ENCODE data around the gene NCEH1. TPM values are rescaled to one million over a fixed set of nuclear protein-coding genes. Genes with fewer than 3 reads are reported as not detected.

The NCEH1 gene
- total RNA-seq, 1 donor from 2014 or later, result 6.5 TPM

DNA sequence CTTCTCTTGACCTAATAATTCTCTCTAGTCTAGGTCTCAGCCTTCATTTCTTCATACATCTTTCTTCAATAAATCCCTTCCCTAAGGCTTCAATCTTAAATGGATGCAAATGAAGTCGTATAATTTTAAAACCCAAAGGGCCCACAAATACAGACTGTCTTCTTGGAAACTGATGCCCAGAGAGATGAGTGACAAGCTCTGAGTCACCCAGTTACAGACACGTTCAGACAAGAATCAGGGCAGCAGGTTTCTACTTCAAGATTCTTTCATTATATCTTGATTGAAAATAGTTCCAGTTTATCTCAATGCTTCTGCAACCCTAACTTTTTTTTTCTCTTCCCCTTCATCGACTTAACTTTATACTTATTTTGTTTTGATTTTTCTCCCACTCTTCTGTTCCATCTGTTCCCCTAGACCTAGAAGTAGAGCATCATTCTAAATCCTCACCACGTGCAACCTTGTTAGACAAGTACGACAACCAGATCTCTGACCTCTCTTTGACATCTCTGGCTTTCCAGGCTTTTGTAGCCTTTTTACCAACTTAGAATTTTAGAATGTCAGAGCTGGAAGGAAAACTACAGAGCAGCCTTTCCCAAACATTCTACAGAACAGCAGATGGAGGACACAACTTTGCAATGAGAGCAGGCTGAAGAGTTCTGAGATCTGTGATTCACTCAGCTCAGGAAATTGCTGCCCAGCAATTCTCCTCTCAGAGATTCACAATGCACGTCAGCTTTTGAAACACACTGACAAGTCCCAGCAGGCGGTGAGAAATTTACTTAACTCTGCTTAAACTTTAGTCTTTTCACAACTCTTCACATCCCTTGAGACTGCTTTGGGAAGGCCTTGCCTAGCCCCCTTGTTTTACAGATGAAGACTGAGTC is 25.3 kb downstream of the NCEH1 start:
- DNase-seq (ENCODE audit: low spot score), result no peak
- TF ChIP-seq, protein P1, sequence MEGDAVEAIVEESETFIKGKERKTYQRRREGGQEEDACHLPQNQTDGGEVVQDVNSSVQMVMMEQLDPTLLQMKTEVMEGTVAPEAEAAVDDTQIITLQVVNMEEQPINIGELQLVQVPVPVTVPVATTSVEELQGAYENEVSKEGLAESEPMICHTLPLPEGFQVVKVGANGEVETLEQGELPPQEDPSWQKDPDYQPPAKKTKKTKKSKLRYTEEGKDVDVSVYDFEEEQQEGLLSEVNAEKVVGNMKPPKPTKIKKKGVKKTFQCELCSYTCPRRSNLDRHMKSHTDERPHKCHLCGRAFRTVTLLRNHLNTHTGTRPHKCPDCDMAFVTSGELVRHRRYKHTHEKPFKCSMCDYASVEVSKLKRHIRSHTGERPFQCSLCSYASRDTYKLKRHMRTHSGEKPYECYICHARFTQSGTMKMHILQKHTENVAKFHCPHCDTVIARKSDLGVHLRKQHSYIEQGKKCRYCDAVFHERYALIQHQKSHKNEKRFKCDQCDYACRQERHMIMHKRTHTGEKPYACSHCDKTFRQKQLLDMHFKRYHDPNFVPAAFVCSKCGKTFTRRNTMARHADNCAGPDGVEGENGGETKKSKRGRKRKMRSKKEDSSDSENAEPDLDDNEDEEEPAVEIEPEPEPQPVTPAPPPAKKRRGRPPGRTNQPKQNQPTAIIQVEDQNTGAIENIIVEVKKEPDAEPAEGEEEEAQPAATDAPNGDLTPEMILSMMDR (IDR thresholded peaks at IDR 0.05), result no peak
- H3K36me3 Mint-ChIP-seq (ENCODE audit: low read depth), result no peaks in the 10 kb centered on the region
- H3K4me3 Mint-ChIP-seq (ENCODE audit: unreplicated experiment), result no peak overlapping the region
- H3K27ac Mint-ChIP-seq (ENCODE audit: unreplicated experiment), result no peak overlapping the region
- no peaks in the 10 kb centered on the region for H3K9me3 Mint-ChIP-seq (ENCODE audit: low read depth)
- H3K4me1 Mint-ChIP-seq (ENCODE audit: low read depth), result peaks cover 8% of the 10 kb centered on the region
- no peaks in the 10 kb centered on the region for H3K27me3 Mint-ChIP-seq (ENCODE audit: low read depth)

DNA sequence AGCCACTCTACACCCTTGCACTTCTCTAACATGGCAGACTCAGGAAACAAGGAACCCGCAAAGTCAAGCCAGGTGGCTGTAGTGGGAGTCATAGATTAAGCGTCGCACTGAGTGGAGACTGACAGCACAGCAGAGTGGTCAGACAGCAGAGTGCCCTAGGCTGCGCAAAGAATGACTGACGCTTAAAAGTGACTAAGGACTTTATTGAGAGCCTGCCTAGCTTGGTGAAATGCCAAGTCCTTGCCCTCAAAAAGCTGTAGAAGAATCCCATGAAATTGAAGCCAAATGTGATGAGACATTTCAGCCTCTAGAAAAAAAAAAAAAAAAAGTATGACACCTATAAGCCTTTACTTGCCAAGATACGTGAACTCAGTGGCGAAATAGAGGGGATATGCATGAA is 30.2 kb downstream of the NCEH1 start:
- TF ChIP-seq, protein P1 (IDR thresholded peaks at IDR 0.05), result no peak
- peaks cover 29% of the 10 kb centered on the region for H3K4me1 Mint-ChIP-seq (ENCODE audit: low read depth)
- H3K4me3 Mint-ChIP-seq (ENCODE audit: unreplicated experiment), result no peak overlapping the region
- no peaks in the 10 kb centered on the region for H3K9me3 Mint-ChIP-seq (ENCODE audit: low read depth)
- peak; percentile 33 for DNase-seq (ENCODE audit: low spot score)
- H3K36me3 Mint-ChIP-seq (ENCODE audit: low read depth), result no peaks in the 10 kb centered on the region
- no peaks in the 10 kb centered on the region for H3K27me3 Mint-ChIP-seq (ENCODE audit: low read depth)
- no peak overlapping the region for H3K27ac Mint-ChIP-seq (ENCODE audit: unreplicated experiment)

DNA sequence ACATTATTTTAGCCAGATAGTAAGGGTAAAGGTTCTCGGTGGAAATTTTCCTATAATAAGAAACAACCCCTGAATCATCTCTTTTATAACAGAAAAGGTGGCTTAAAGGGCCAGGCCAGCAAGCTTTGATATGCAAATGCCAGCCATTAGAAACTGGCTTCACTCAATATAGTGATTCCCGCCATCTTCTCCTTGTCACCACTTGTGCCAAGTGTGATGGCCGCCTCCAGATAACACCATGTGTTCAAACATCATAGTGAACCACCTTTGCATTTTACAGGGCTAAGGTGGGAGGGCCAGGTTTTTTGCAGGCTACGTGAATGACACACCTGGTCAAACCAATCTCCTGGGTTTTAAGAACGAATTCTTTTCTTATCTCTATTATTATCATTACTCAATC is 31.3 kb downstream of the NCEH1 start:
- Mint-ChIP-seq H3K4me1 (ENCODE audit: low read depth) (peaks cover 27% of the 10 kb centered on the region), H3K27ac (ENCODE audit: unreplicated experiment) (no peak overlapping the region), H3K4me3 (ENCODE audit: unreplicated experiment) (no peak overlapping the region), H3K27me3 (ENCODE audit: low read depth) (no peaks in the 10 kb centered on the region), H3K9me3 (ENCODE audit: low read depth) (no peaks in the 10 kb centered on the region), H3K36me3 (ENCODE audit: low read depth) (no peaks in the 10 kb centered on the region)
- no peak for DNase-seq (ENCODE audit: low spot score)
- TF ChIP-seq, protein P1 (IDR thresholded peaks at IDR 0.05), result no peak

DNA sequence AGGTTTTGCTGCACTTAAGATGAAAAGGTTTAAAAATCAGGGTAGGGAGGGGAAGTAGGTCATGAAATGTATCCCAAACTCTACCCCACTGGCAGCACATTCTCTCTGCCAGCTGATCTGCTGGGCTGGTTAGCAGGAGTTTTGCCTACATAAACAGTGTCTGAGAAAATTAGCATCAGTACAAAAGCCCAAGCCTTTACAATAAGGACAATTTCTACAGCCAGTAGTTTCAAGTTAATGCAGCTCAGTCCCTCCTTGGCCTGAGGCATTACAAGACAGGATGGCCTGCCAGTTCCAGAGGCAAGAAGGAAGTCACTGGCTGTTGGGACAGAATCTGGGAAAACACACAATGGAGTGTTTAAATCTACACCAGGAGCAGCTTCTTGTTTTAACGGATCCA is 32.8 kb downstream of the NCEH1 start:
- H3K4me3 Mint-ChIP-seq (ENCODE audit: unreplicated experiment), result no peak overlapping the region
- no peak for DNase-seq (ENCODE audit: low spot score)
- H3K27me3 Mint-ChIP-seq (ENCODE audit: low read depth), result no peaks in the 10 kb centered on the region
- peak overlapping the region; percentile 61 for H3K27ac Mint-ChIP-seq (ENCODE audit: unreplicated experiment)
- peaks cover 34% of the 10 kb centered on the region for H3K4me1 Mint-ChIP-seq (ENCODE audit: low read depth)
- TF ChIP-seq, protein P1 (IDR thresholded peaks at IDR 0.05), result peak; percentile 8
- no peaks in the 10 kb centered on the region for H3K36me3 Mint-ChIP-seq (ENCODE audit: low read depth)
- H3K9me3 Mint-ChIP-seq (ENCODE audit: low read depth), result no peaks in the 10 kb centered on the region

DNA sequence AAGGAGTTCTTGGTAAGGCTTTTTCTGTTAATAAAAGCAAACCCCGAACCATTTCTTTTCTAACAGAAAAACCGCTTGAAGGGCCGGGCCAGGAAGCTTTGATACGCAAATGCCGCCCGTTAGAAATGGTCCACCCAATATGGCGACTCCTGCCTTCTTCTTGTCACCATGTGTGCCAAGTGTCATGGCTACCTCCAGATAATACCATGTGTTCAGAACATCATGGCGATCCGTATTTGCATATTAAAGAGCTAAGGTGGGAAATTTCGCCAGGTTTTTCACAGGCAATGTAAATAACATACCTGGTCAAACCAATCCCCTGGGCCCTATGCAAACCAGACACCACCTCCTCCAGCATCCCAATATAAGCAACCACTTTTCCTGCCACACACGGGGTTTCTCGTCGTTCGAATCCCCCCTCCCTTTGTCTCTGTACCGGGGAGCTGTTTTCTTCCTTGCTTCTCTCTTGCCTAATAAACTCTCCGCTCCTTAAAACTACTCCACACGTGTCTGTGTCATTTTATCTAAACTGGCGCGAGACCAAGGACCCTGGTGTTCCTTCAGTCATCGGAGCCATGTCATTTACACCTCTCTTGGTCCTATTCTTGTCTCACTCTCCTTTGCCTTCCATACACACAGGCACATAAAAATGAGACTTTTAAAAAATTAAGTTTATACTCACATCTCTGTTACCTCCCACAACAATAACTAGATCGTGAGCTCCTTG is 34.5 kb downstream of the NCEH1 start:
- Mint-ChIP-seq H3K9me3 (ENCODE audit: low read depth) (no peaks in the 10 kb centered on the region), H3K36me3 (ENCODE audit: low read depth) (no peaks in the 10 kb centered on the region), H3K4me1 (ENCODE audit: low read depth) (peaks cover 34% of the 10 kb centered on the region), H3K27ac (ENCODE audit: unreplicated experiment) (peak overlapping the region; percentile 86), H3K27me3 (ENCODE audit: low read depth) (no peaks in the 10 kb centered on the region), H3K4me3 (ENCODE audit: unreplicated experiment) (no peak overlapping the region)
- TF ChIP-seq, protein P1 (IDR thresholded peaks at IDR 0.05), result no peak
- no peak for DNase-seq (ENCODE audit: low spot score)
